ENCODE data around the gene NYNRIN. TPM values are rescaled to one million over a fixed set of nuclear protein-coding genes. Genes with fewer than 3 reads are reported as not detected.

The NYNRIN gene
- total RNA-seq, 1 donor from 2014 or later = 10.4 TPM

- H3K4me1 Mint-ChIP-seq = peaks cover 23% of the 10 kb centered on the region
- no peak for DNase-seq (ENCODE audit: low read depth, low spot score)
- no peaks in the 10 kb centered on the region for H3K9me3 Mint-ChIP-seq
- H3K27ac Mint-ChIP-seq (ENCODE audit: unreplicated experiment) = no peak overlapping the region
- H3K36me3 Mint-ChIP-seq (ENCODE audit: low read depth) = peaks cover 3% of the 10 kb centered on the region
- peaks cover 4% of the 10 kb centered on the region for H3K27me3 Mint-ChIP-seq (ENCODE audit: low read depth)
- H3K4me3 Mint-ChIP-seq = peak overlapping the region; percentile 90
- no peak for TF ChIP-seq CTCF (conservative IDR thresholded peaks at IDR 0.05)
Observed at GRCh38 chr14:24430682-24431568, 32.1 kb downstream of the NYNRIN start.

- Mint-ChIP-seq H3K36me3 (ENCODE audit: low read depth) (peaks cover 3% of the 10 kb centered on the region), H3K27me3 (ENCODE audit: low read depth) (peaks cover 1% of the 10 kb centered on the region), H3K9me3 (no peaks in the 10 kb centered on the region), H3K4me3 (peak overlapping the region; percentile 85), H3K27ac (ENCODE audit: unreplicated experiment) (no peak overlapping the region), H3K4me1 (peaks cover 26% of the 10 kb centered on the region)
- peak; percentile 92 for TF ChIP-seq CTCF (conservative IDR thresholded peaks at IDR 0.05)
- DNase-seq (ENCODE audit: low read depth, low spot score) = peak; percentile 93
Observed at GRCh38 chr14:24431569-24432258, 32.9 kb downstream of the NYNRIN start.

- DNase-seq (ENCODE audit: low read depth, low spot score) = no peak
- Mint-ChIP-seq H3K4me1 (peaks cover 29% of the 10 kb centered on the region), H3K9me3 (no peaks in the 10 kb centered on the region), H3K27ac (ENCODE audit: unreplicated experiment) (no peak overlapping the region), H3K36me3 (ENCODE audit: low read depth) (peaks cover 5% of the 10 kb centered on the region), H3K4me3 (peak overlapping the region; percentile 58), H3K27me3 (ENCODE audit: low read depth) (no peaks in the 10 kb centered on the region)
- TF ChIP-seq CTCF (conservative IDR thresholded peaks at IDR 0.05) = no peak
Observed at GRCh38 chr14:24432259-24433131, 33.7 kb downstream of the NYNRIN start.

GRCh38 chr14:24434036-24434435 lies 35.2 kb downstream of the NYNRIN start:
- Mint-ChIP-seq H3K36me3 (ENCODE audit: low read depth) (peaks cover 5% of the 10 kb centered on the region), H3K4me1 (peaks cover 28% of the 10 kb centered on the region), H3K4me3 (no peak overlapping the region), H3K27ac (ENCODE audit: unreplicated experiment) (no peak overlapping the region), H3K9me3 (no peaks in the 10 kb centered on the region), H3K27me3 (ENCODE audit: low read depth) (no peaks in the 10 kb centered on the region)
- no peak for TF ChIP-seq CTCF (conservative IDR thresholded peaks at IDR 0.05)
- no peak for DNase-seq (ENCODE audit: low read depth, low spot score)

GRCh38 chr14:24434676-24435075 lies 35.9 kb downstream of the NYNRIN start:
- peaks cover 5% of the 10 kb centered on the region for H3K36me3 Mint-ChIP-seq (ENCODE audit: low read depth)
- no peaks in the 10 kb centered on the region for H3K27me3 Mint-ChIP-seq (ENCODE audit: low read depth)
- peak overlapping the region; percentile 9 for H3K4me3 Mint-ChIP-seq
- DNase-seq (ENCODE audit: low read depth, low spot score) = no peak
- H3K4me1 Mint-ChIP-seq = peaks cover 24% of the 10 kb centered on the region
- H3K9me3 Mint-ChIP-seq = no peaks in the 10 kb centered on the region
- no peak overlapping the region for H3K27ac Mint-ChIP-seq (ENCODE audit: unreplicated experiment)
- TF ChIP-seq CTCF (conservative IDR thresholded peaks at IDR 0.05) = no peak
